ENCODE measurements around the gene LPAR3. TPM values are rescaled to one million over a fixed set of nuclear protein-coding genes. Genes with fewer than 3 reads are reported as not detected.
A peak's percentile ranks its signal among the peaks of the same experiment; 100 is the strongest.

The LPAR3 gene
- polyA plus RNA-seq, 3 donors, result not detected

GRCh38 chr1:84839544-84839943, 53.5 kb downstream of the LPAR3 start:
- Mint-ChIP-seq H3K4me1 (no peaks in the 10 kb centered on the region), H3K4me3 (no peak overlapping the region), H3K36me3 (no peaks in the 10 kb centered on the region), H3K9me3 (no peaks in the 10 kb centered on the region), H3K27ac (no peak overlapping the region), H3K27me3 (ENCODE audit: low read depth in 3 of 3) (peaks cover 0 to 4% (median 3%) of the 10 kb centered on the region in 3 donors)
- WGBS (ENCODE audit: insufficient coverage), result no CpG with 5 or more reads among the region's 1 CpG
- Histone ChIP-seq H3K27me3 (ENCODE audit: control insufficient read depth in 2 of 2, insufficient read depth in 2 of 2, low read length in 2 of 2) (no peaks in the 10 kb centered on the region), H3K36me3 (replicated peaks in 1 of 2; ENCODE audit: control insufficient read depth in 1 of 2, insufficient read depth in 2 of 2, low read length in 2 of 2) (no peaks in the 10 kb centered on the region), H3K9me3 (replicated peaks in 1 of 2; ENCODE audit: control insufficient read depth in 1 of 2, insufficient read depth in 1 of 2, low read length in 2 of 2) (no peaks in the 10 kb centered on the region), H3K27ac (ENCODE audit: low read depth in 1 of 2, low read length in 2 of 2) (no peak overlapping the region), H3K4me1 (ENCODE audit: control insufficient read depth in 1 of 2, insufficient read depth in 2 of 2, low read length in 2 of 2) (no peaks in the 10 kb centered on the region), H3K4me3 (replicated peaks in 1 of 3; ENCODE audit: low read depth in 2 of 3, low read length in 3 of 3) (no peak overlapping the region), H4K20me1 (ENCODE audit: insufficient read depth, low read length) (no peaks in the 10 kb centered on the region), H3K79me2 (ENCODE audit: insufficient read depth, low read length) (no peaks in the 10 kb centered on the region), H3K9ac (ENCODE audit: insufficient read depth, low read length, poor library complexity, severe bottlenecking) (no peak overlapping the region), H2AFZ (ENCODE audit: insufficient read depth, low read depth, low read length, poor library complexity, severe bottlenecking) (no peak overlapping the region), H3K4me2 (replicated peaks; ENCODE audit: extremely low read depth, low read length, poor library complexity, severe bottlenecking) (no peak overlapping the region)
- TF ChIP-seq CTCF (IDR thresholded peaks at IDR 0.05), result no peak
- DNase-seq, result no peak
- intact Hi-C loops (cut with micrococcal nuclease), result loop anchor here in 1 of 2 donors (10.0 kb wide), 1 partner anchor 45 kb away; no protein-coding TSS in a partner anchor

GRCh38 chr1:84836145-84836544, 56.9 kb downstream of the LPAR3 start:
- no peaks in the 10 kb centered on the region for H3K4me1 ChIP-seq (ENCODE audit: control insufficient read depth in 1 of 2, insufficient read depth in 2 of 2, low read length in 2 of 2)
- H3K27ac ChIP-seq (ENCODE audit: low read depth in 1 of 2, low read length in 2 of 2), result no peak overlapping the region
- no peak overlapping the region for H3K4me2 ChIP-seq (replicated peaks; ENCODE audit: extremely low read depth, low read length, poor library complexity, severe bottlenecking)
- Mint-ChIP-seq H3K27ac (no peak overlapping the region), H3K9me3 (no peaks in the 10 kb centered on the region), H3K36me3 (no peaks in the 10 kb centered on the region), H3K4me1 (no peaks in the 10 kb centered on the region), H3K4me3 (no peak overlapping the region), H3K27me3 (ENCODE audit: low read depth in 3 of 3) (peaks cover 0 to 4% (median 2%) of the 10 kb centered on the region in 3 donors)
- no peaks in the 10 kb centered on the region for H4K20me1 ChIP-seq (ENCODE audit: insufficient read depth, low read length)
- peak; percentile 13 to 39 (median 13) for DNase-seq
- H2AFZ ChIP-seq (ENCODE audit: insufficient read depth, low read depth, low read length, poor library complexity, severe bottlenecking), result no peak overlapping the region
- H3K79me2 ChIP-seq (ENCODE audit: insufficient read depth, low read length), result no peaks in the 10 kb centered on the region
- 75% methylated on average over 1 of the region's 3 CpGs for WGBS (ENCODE audit: insufficient coverage)
- intact Hi-C loops (cut with micrococcal nuclease), result loop anchor here in 1 of 2 donors (10.0 kb wide), 1 partner anchor 49 kb away; no protein-coding TSS in a partner anchor
- no peaks in the 10 kb centered on the region for H3K27me3 ChIP-seq (ENCODE audit: control insufficient read depth in 2 of 2, insufficient read depth in 2 of 2, low read length in 2 of 2)
- no peak overlapping the region for H3K9ac ChIP-seq (ENCODE audit: insufficient read depth, low read length, poor library complexity, severe bottlenecking)
- H3K4me3 ChIP-seq (replicated peaks in 1 of 3; ENCODE audit: low read depth in 2 of 3, low read length in 3 of 3), result no peak overlapping the region
- H3K9me3 ChIP-seq (replicated peaks in 1 of 2; ENCODE audit: control insufficient read depth in 1 of 2, insufficient read depth in 1 of 2, low read length in 2 of 2), result no peaks in the 10 kb centered on the region
- no peaks in the 10 kb centered on the region for H3K36me3 ChIP-seq (replicated peaks in 1 of 2; ENCODE audit: control insufficient read depth in 1 of 2, insufficient read depth in 2 of 2, low read length in 2 of 2)
- TF ChIP-seq CTCF (IDR thresholded peaks at IDR 0.05), result no peak

All from CD14-positive monocyte (primary cell).